GM12892 (cell line): Measurements from ENCODE around the gene SPATC1L.

Source experiments
- POLR2A ChIP-seq: IDR thresholded peaks from 2 replicates; pipeline ENCODE4 v1.6.1; 2011; ENCODE audit warnings: low read depth, low read length, control low read depth
- POLR2AphosphoS5 ChIP-seq: IDR thresholded peaks from 2 replicates; pipeline ENCODE4 v1.6.1; 2011; ENCODE audit warnings: low read depth, low read length, control low read depth
- TAF1 ChIP-seq: IDR thresholded peaks from 2 replicates; pipeline ENCODE4 v1.6.1; 2011; ENCODE audit warnings: low read depth, mild to moderate bottlenecking, control low read depth, low read length, borderline replicate concordance

DNA sequence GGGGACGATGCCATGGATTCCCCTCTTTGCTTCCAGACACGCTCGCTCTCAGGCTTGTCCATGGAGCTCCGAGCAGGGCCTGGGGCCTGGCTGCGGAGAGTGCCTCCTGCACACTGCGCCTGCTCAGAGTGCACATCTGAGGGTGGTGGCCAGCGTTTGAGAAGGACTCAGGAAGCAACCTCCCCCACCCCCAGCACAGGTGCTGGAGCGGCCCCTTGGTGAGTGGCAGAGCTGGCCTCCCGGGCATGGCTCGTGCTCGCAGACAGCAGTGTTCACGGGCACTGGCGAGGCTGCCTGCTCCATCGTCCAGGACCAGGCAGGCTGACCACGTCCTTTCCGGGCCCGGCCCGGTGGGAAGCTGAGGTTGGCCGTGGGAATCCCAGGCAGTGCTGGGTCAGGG lies 2.8 kb downstream of the SPATC1L start:
- TF ChIP-seq POLR2AphosphoS5 (no peak), TAF1 (no peak), POLR2A (no peak)
